K562 (cell line): ENCODE data around the gene TM7SF3. TPM values are rescaled to one million over a fixed set of nuclear protein-coding genes. Genes with fewer than 3 reads are reported as not detected.

Experiments
- ATF1 ChIP-seq, 2 experiments: fragments of 450-650 bp in 1 of 2; IDR thresholded peaks; 2 replicates each; pipeline ENCODE4 v1.6.1; 2016; ENCODE audit warnings: missing compliant biosample characterization in 1 of 2, missing genetic modification characterization in 1 of 2
- ATF7 ChIP-seq: fragments of 450-650 bp; IDR thresholded peaks from 2 replicates; pipeline ENCODE4 v1.7.1; 2014; ENCODE audit warnings: mild to moderate bottlenecking, moderate library complexity
- CCNT2 ChIP-seq: IDR thresholded peaks from 2 replicates; pipeline ENCODE4 v1.6.1; 2011; ENCODE audit warnings: borderline replicate concordance, low read depth, mild to moderate bottlenecking, moderate library complexity, mixed read lengths, low read length; ENCODE audit not compliant: insufficient read length; ENCODE audit errors: extremely low read depth
- ETS1 ChIP-seq: conservative IDR thresholded peaks from 2 replicates; pipeline ENCODE4 v1.6.1; 2011; ENCODE audit warnings: low read depth, mild to moderate bottlenecking, low read length; ENCODE audit not compliant: control insufficient read depth
- GTF2E2 ChIP-seq: fragments of 200-800 bp; sonication (Bioruptor generic); IDR thresholded peaks from 2 replicates; pipeline ENCODE4 v1.6.1; 2016; ENCODE audit warnings: missing genetic modification characterization, missing compliant biosample characterization
- HCFC1 ChIP-seq: IDR thresholded peaks from 2 replicates; pipeline ENCODE4 v1.6.1; 2012; ENCODE audit warnings: low read depth, low read length, improper control_type of control experiment
- HSF4 ChIP-seq: fragments of 250-450 bp; sonication (Bioruptor Pico); IDR thresholded peaks from 2 replicates; pipeline ENCODE4 v2.1.2; 2022; ENCODE audit warnings: mild to moderate bottlenecking, moderate library complexity, borderline replicate concordance
- MBD2 ChIP-seq: sonication (generic); IDR thresholded peaks from 2 replicates; pipeline ENCODE4 v1.6.1; 2016; ENCODE audit warnings: low read depth, borderline replicate concordance
- NELFE ChIP-seq: IDR thresholded peaks from 2 replicates; pipeline ENCODE4 v1.6.1; 2011; ENCODE audit warnings: mild to moderate bottlenecking; ENCODE audit not compliant: insufficient read depth, insufficient read length
- NFIC ChIP-seq: fragments of 450-650 bp; IDR thresholded peaks from 2 replicates; pipeline ENCODE4 v1.6.1; 2017; ENCODE audit warnings: mild to moderate bottlenecking, inconsistent platforms
- NFRKB ChIP-seq: fragments of 450-650 bp; IDR thresholded peaks from 2 replicates; pipeline ENCODE4 v1.6.1; 2016; ENCODE audit warnings: low read depth
- NRF1 ChIP-seq, 2 experiments: fragments of 450-650 bp; IDR thresholded peaks in 1 of 2; conservative IDR thresholded peaks in 1 of 2; 2 replicates each; pipeline ENCODE4 v1.6.1; 2014; ENCODE audit warnings: mild to moderate bottlenecking in 2 of 2
- PML ChIP-seq: IDR thresholded peaks from 2 replicates; pipeline ENCODE4 v1.6.1; 2012; ENCODE audit warnings: low read length, inconsistent platforms
- PURB ChIP-seq: sonication (generic); formaldehyde crosslinking; IDR thresholded peaks from 2 replicates; pipeline ENCODE4 v1.9.0; 2021; ENCODE audit warnings: low read depth, mild to moderate bottlenecking, missing genetic modification reagents
- RB1 ChIP-seq: fragments of 450-650 bp; IDR thresholded peaks from 2 replicates; pipeline ENCODE4 v1.6.1; 2017; ENCODE audit warnings: low read depth, mild to moderate bottlenecking
- RHOXF2B ChIP-seq: fragments of 250-450 bp; sonication (Bioruptor Pico); conservative IDR thresholded peaks from 2 replicates; pipeline ENCODE4 v1.5.1; 2021
- SIN3B ChIP-seq: fragments of 450-650 bp; IDR thresholded peaks from 2 replicates; pipeline ENCODE4 v1.6.1; 2017; ENCODE audit warnings: low read depth, mild to moderate bottlenecking, moderate library complexity
- TCF7 ChIP-seq: sonication (generic); IDR thresholded peaks from 2 replicates; pipeline ENCODE4 v1.6.1; 2016; ENCODE audit warnings: antibody characterized with exemption, borderline replicate concordance
- U2AF1 ChIP-seq: fragments of 200-400 bp; formaldehyde crosslinking; optimal IDR thresholded peaks from 2 replicates; pipeline ENCODE3; 2017; ENCODE audit warnings: mild to moderate bottlenecking, low read depth, low read length, moderate library complexity
- ZNF239 ChIP-seq: fragments of 250-450 bp; sonication (Bioruptor Pico); IDR thresholded peaks from 2 replicates; pipeline ENCODE4 v1.4.0; 2020; ENCODE audit warnings: mild to moderate bottlenecking
- ZNF354B ChIP-seq: fragments of 250-450 bp; sonication (Bioruptor Pico); IDR thresholded peaks from 2 replicates; pipeline ENCODE4 v1.4.0; 2020
- ZNF75A ChIP-seq: fragments of 450-650 bp; formaldehyde crosslinking; IDR thresholded peaks from 2 replicates; pipeline ENCODE4 v1.4.0; 2020; ENCODE audit warnings: mild to moderate bottlenecking
- polyA plus RNA-seq, 8 experiments: library from polyadenylated mRNA; depleted of rRNA in 4 of 8; stranded (reverse) in 5 of 8; unstranded in 3 of 8; fragments of >200 nt; fragmentation: Nextera tagmentation in 2 of 8; fragmentation: Illumina TruSeq in 1 of 8; extraction: Ambion mirVana in 2 of 8; extraction: Trizol in 1 of 8; gene quantifications; 2 replicates each; pipeline versions ENCODE4 v1.2.1 to v1.2.3, GENCODE V29; 2011 to 2014; ENCODE audit warnings: inconsistent platforms in 1 of 8, missing spikeins in 1 of 8
- total RNA-seq, 7 experiments: library from RNA; depleted of rRNA in 6 of 7; stranded (reverse); fragments of >200 nt in 6 of 7; fragmentation: Illumina TruSeq in 2 of 7; extraction: Trizol in 2 of 7; gene quantifications; 2 replicates each; pipeline versions ENCODE4 v1.2.1 to v1.2.3, GENCODE V29; 2011 to 2021; ENCODE audit warnings: low replicate concordance in 1 of 7
- TF ChIP-seq, protein P1 (sequence below): fragments of 450-650 bp; IDR thresholded peaks from 2 replicates; pipeline ENCODE4 v1.6.1; 2016; ENCODE audit warnings: mild to moderate bottlenecking
- TF ChIP-seq, protein P2 (sequence below): fragments of 250-450 bp; sonication (Bioruptor Pico); IDR thresholded peaks from 2 replicates; pipeline ENCODE4 v1.9.0; 2021; ENCODE audit warnings: mild to moderate bottlenecking, inconsistent platforms

Gene TM7SF3
- total and polyA plus RNA-seq, 9 of the 15 experiments (the other 6 are each of a cell fraction or from before 2014, with no cell fraction given): 9.3 to 90.4 (median 24.8) TPM

GRCh38 chr12:26937863-26938700, 76.1 kb downstream of the TM7SF3 start, which contains the start of the genes FGFR1OP2 and INTS13 (continued):
- peak; percentile 45 for TF ChIP-seq NFIC
- TF ChIP-seq U2AF1: no peak
- TF ChIP-seq, protein P1, sequence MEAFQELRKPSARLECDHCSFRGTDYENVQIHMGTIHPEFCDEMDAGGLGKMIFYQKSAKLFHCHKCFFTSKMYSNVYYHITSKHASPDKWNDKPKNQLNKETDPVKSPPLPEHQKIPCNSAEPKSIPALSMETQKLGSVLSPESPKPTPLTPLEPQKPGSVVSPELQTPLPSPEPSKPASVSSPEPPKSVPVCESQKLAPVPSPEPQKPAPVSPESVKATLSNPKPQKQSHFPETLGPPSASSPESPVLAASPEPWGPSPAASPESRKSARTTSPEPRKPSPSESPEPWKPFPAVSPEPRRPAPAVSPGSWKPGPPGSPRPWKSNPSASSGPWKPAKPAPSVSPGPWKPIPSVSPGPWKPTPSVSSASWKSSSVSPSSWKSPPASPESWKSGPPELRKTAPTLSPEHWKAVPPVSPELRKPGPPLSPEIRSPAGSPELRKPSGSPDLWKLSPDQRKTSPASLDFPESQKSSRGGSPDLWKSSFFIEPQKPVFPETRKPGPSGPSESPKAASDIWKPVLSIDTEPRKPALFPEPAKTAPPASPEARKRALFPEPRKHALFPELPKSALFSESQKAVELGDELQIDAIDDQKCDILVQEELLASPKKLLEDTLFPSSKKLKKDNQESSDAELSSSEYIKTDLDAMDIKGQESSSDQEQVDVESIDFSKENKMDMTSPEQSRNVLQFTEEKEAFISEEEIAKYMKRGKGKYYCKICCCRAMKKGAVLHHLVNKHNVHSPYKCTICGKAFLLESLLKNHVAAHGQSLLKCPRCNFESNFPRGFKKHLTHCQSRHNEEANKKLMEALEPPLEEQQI: no peak
- 0 out of 2 replicates have a peak, but pooled peaks have one; percentile 6 for TF ChIP-seq TCF7
- TF ChIP-seq, protein P2, sequence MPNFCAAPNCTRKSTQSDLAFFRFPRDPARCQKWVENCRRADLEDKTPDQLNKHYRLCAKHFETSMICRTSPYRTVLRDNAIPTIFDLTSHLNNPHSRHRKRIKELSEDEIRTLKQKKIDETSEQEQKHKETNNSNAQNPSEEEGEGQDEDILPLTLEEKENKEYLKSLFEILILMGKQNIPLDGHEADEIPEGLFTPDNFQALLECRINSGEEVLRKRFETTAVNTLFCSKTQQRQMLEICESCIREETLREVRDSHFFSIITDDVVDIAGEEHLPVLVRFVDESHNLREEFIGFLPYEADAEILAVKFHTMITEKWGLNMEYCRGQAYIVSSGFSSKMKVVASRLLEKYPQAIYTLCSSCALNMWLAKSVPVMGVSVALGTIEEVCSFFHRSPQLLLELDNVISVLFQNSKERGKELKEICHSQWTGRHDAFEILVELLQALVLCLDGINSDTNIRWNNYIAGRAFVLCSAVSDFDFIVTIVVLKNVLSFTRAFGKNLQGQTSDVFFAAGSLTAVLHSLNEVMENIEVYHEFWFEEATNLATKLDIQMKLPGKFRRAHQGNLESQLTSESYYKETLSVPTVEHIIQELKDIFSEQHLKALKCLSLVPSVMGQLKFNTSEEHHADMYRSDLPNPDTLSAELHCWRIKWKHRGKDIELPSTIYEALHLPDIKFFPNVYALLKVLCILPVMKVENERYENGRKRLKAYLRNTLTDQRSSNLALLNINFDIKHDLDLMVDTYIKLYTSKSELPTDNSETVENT (CRISPR knock-in tag): peak; percentile 81
- no peak; the same call in none of the 2 replicates for TF ChIP-seq PML
- no peak; the same call in 1 of the 2 replicates for TF ChIP-seq GTF2E2
- no peak for TF ChIP-seq PURB (CRISPR knock-in tag)
- TF ChIP-seq ZNF75A (CRISPR knock-in tag): no peak
- peak; percentile 99 for TF ChIP-seq NRF1 (conservative IDR thresholded peaks at IDR 0.05 in 1 of 2, IDR thresholded peaks at IDR 0.05 in 1 of 2)
- TF ChIP-seq ZNF239 (CRISPR knock-in tag): no peak
- peak; percentile 58; the same call in 1 of the 2 replicates for TF ChIP-seq MBD2
- no peak; the same call in 1 of the 2 replicates for TF ChIP-seq SIN3B
- 0 out of 2 replicates have a peak, but pooled peaks have one; percentile 25 for TF ChIP-seq ATF7
- no peak for TF ChIP-seq RHOXF2B (CRISPR knock-in tag)
- TF ChIP-seq ATF1 (CRISPR knock-in tag; IDR thresholded peaks at IDR 0.05): no peak
- peak; percentile 53 for TF ChIP-seq ATF1 (tag; IDR thresholded peaks at IDR 0.05)
- 0 out of 2 replicates have a peak, but pooled peaks have one; percentile 18 for TF ChIP-seq ETS1
- no peak for TF ChIP-seq HSF4 (CRISPR knock-in tag)
- TF ChIP-seq NELFE: no peak
- no peak for TF ChIP-seq ZNF354B (CRISPR knock-in tag)
- peak; percentile 51 for TF ChIP-seq HCFC1
- TF ChIP-seq CCNT2: peak; percentile 63
- TF ChIP-seq NFRKB: peak; percentile 75; the same call in 1 of the 2 replicates
- TF ChIP-seq RB1: peak; percentile 56; the same call in 1 of the 2 replicates
